HG03025 (cell line): ENCODE data around the gene TRAFD1.

ENCODE experiments used
- ATAC-seq: cut with Tn5 transposase; IDR thresholded peaks from one replicate; pipeline ENCODE4 v1.9.1; 2021; ENCODE audit warnings: mild to moderate bottlenecking, moderate library complexity; ENCODE audit not compliant: unreplicated experiment, low FRiP score

The TRAFD1 gene

GRCh38 chr12:112115259-112116045, 9.9 kb upstream of the TRAFD1 start:
- ATAC-seq, result no peak

- no peak for ATAC-seq
Observed at GRCh38 chr12:112116232-112117060, 8.9 kb upstream of the TRAFD1 start.

- ATAC-seq, result no peak
Observed at GRCh38 chr12:112117685-112118084, 7.7 kb upstream of the TRAFD1 start.

GRCh38 chr12:112121780-112122565, 3.4 kb upstream of the TRAFD1 start:
- no peak for ATAC-seq

- ATAC-seq, result no peak
Observed at GRCh38 chr12:112122823-112123690, 2.3 kb upstream of the TRAFD1 start.

GRCh38 chr12:112124918-112125249, 476 bp upstream of the TRAFD1 start:
- no peak for ATAC-seq

GRCh38 chr12:112126000-112126438, 659 bp downstream of the TRAFD1 start:
- no peak for ATAC-seq

GRCh38 chr12:112126911-112127310, 1.6 kb downstream of the TRAFD1 start:
- no peak for ATAC-seq

GRCh38 chr12:112130441-112130998, 5.2 kb downstream of the TRAFD1 start:
- ATAC-seq, result no peak

GRCh38 chr12:112131686-112132085, 6.3 kb downstream of the TRAFD1 start:
- ATAC-seq, result no peak

GRCh38 chr12:112133418-112133817, 8.1 kb downstream of the TRAFD1 start:
- no peak for ATAC-seq

- no peak for ATAC-seq
Observed at GRCh38 chr12:112134731-112135130, 9.4 kb downstream of the TRAFD1 start.

- no peak for ATAC-seq
Observed at GRCh38 chr12:112140728-112141127, 15.4 kb downstream of the TRAFD1 start.

GRCh38 chr12:112146123-112146522, 20.8 kb downstream of the TRAFD1 start:
- ATAC-seq, result no peak

- no peak for ATAC-seq
Observed at GRCh38 chr12:112148031-112148513, 22.7 kb downstream of the TRAFD1 start.

GRCh38 chr12:112149596-112149995, 24.2 kb downstream of the TRAFD1 start:
- ATAC-seq, result no peak

- no peak for ATAC-seq
Observed at GRCh38 chr12:112151766-112152541, 26.6 kb downstream of the TRAFD1 start.

- ATAC-seq, result no peak
Observed at GRCh38 chr12:112153181-112153892, 28.0 kb downstream of the TRAFD1 start.
